Activated naive CD4-positive, alpha-beta T cell treated with anti-CD3 and anti-CD28 coated beads, Interleukin-2, amount 50 U/mL, for 72 hours (primary cell): ENCODE measurements around the gene SPTLC1. TPM values are rescaled to one million over a fixed set of nuclear protein-coding genes. Genes with fewer than 3 reads are reported as not detected.

Experiments
- ATAC-seq, 2 donors: fragments of 150-1000 bp; cut with Tn5 transposase; 2 replicates each; pipeline ENCODE4 v1.10.0; 2021; ENCODE audit warnings: mild to moderate bottlenecking in 2 of 2, moderate library complexity in 2 of 2
- DNase-seq, 2 donors: peaks; one replicate each; pipeline ENCODE4 v3.0.0; 2021 to 2022; ENCODE audit warnings: low spot score in 2 of 2
- H3K27ac Mint-ChIP-seq, 2 donors: one replicate each; pipeline ENCODE4 v1.8.0; 2022; ENCODE audit warnings: mild to moderate bottlenecking in 2 of 2, mixed read lengths in 2 of 2
- H3K36me3 Mint-ChIP-seq, 2 donors: one replicate each; pipeline ENCODE4 v1.8.0; 2022; ENCODE audit warnings: mixed read lengths in 2 of 2
- H3K9me3 Mint-ChIP-seq, 2 donors: one replicate each; pipeline ENCODE4 v1.8.0; 2022; ENCODE audit warnings: mixed read lengths in 2 of 2
- total RNA-seq, 2 donors: library from RNA; stranded (reverse); gene quantifications; one replicate each; pipeline ENCODE4 v1.2.3, GENCODE V29; 2022

Gene SPTLC1
- total RNA-seq, 2 donors from 2014 or later, result 49.8 to 52.3 TPM

DNA sequence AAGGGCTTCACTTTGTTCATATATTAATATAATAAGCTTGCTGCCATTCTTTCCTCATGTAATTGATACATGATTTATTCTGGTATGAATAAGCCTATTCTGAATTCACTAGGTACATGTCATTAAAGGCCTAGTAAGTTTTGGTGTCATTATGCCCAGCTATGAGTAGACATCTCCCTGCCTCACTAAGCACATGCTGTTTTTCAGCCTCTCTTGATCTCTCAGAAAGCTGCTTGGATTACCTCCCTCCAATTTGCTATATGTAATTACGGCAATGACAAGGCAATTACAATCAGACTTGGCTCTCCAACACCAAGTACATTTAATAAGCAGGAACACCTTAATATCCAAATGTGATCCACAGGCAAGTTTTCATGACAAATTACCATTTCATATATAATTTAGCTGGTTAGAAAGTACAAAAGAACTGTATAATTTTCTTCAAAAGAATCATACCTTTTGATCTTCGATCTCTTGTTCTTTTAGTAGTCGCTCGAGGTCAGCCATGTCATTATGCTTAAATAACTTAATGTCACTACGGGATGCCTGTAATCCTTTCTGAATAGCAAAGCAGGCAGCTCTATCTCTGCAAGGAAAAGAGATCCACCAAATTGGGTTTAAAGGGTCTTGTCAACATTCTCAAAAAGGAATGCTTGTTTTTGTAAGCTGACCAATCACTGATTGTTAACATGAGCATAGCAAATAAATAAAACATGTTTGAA is 56.3 kb downstream of the SPTLC1 start:
- peaks cover 21 to 33% of the 10 kb centered on the region in 2 donors for H3K9me3 Mint-ChIP-seq
- H3K36me3 Mint-ChIP-seq, result peaks cover 51 to 67% of the 10 kb centered on the region in 2 donors
- DNase-seq (no peak), ATAC-seq (no peak)
- no peak overlapping the region for H3K27ac Mint-ChIP-seq

DNA sequence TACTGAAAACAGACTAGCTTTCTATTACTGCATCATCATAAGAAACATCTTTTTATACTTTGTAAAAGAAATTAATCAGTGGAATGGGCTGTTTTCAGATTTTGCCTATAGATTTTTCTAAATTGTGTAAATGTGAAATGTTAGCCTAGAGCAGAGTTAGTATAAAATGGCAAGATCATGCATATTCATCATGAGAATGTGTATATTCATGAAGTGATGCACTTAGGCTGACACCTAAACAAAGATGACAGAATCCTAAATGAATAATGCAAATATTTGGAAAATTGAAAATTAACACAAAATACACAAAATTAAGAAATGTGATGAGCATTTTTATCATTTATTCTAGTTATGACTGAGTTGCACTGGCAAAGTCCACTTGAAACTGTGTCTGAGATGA is 57.2 kb downstream of the SPTLC1 start:
- Mint-ChIP-seq H3K36me3 (peaks cover 53 to 59% of the 10 kb centered on the region in 2 donors), H3K27ac (no peak overlapping the region), H3K9me3 (peaks cover 21 to 27% of the 10 kb centered on the region in 2 donors)
- no peak for ATAC-seq
- no peak for DNase-seq

DNA sequence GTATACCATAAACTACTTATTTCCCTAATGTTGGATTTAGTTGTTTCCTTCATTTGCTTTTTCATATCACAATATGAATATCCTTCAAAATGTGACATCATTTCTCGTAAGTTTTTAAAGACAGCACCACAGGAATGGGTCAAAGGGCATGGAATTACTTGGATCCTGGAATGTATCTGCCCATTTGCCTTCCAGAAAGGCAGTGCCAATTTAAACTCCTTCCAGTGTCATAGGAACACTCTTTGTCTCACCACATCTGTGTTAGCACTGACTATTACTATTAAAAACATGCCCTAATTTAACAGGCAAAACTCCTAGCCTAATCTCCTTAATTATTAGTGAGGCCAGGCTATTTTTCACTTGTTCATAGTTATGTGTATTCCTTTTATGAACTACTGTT is 58.0 kb downstream of the SPTLC1 start:
- H3K9me3 Mint-ChIP-seq, result peaks cover 13 to 19% of the 10 kb centered on the region in 2 donors
- ATAC-seq (no peak), DNase-seq (no peak)
- H3K36me3 Mint-ChIP-seq, result peaks cover 45 to 52% of the 10 kb centered on the region in 2 donors
- no peak overlapping the region for H3K27ac Mint-ChIP-seq

GRCh38 chr9:92055624-92056023 is 59.6 kb downstream of the SPTLC1 start:
- ATAC-seq (no peak), DNase-seq (no peak)
- peaks cover 4 to 7% of the 10 kb centered on the region in 2 donors for H3K9me3 Mint-ChIP-seq
- no peak overlapping the region for H3K27ac Mint-ChIP-seq
- H3K36me3 Mint-ChIP-seq, result peaks cover 31 to 49% of the 10 kb centered on the region in 2 donors

DNA sequence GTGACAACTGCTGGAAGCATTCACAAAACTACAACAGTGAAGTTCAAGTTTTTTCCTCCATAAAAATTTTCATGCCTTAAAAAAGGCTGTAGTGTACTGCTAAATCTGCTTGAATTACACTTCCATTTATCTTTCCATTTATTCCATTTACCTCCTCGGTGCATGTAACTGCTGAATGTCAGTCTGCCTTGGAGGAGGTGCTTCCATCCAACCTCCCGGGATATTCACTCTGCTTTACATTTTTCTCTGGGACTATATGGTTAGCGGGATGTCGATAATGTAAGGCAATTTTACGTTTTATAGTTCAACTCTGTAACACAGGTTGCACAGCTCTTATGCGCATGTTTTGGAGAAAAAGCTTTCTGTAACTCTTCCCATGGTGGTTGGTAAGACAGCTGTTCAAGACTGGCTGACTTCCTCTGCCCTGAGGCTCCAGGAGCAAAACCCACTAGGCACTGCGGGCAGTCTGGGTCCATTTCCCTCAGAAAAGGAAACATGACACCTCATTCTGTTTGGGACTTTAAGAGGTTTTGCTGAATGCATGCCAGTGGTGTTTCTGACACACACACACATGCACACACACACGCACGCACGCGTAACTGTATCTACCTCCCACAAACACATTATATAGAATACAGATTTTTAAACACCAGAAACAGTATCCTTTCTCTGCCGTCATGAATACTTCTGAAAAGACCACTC is 66.1 kb downstream of the SPTLC1 start:
- DNase-seq, result no peak
- no peak for ATAC-seq
- Mint-ChIP-seq H3K27ac (no peak overlapping the region), H3K9me3 (peaks cover 5 to 6% of the 10 kb centered on the region in 2 donors), H3K36me3 (peaks cover 34 to 60% of the 10 kb centered on the region in 2 donors)

GRCh38 chr9:92047500-92047899 is 67.7 kb downstream of the SPTLC1 start:
- peaks cover 46 to 76% of the 10 kb centered on the region in 2 donors for H3K36me3 Mint-ChIP-seq
- H3K9me3 Mint-ChIP-seq, result peaks cover 20 to 22% of the 10 kb centered on the region in 2 donors
- H3K27ac Mint-ChIP-seq, result no peak overlapping the region
- no peak for ATAC-seq
- no peak for DNase-seq

DNA sequence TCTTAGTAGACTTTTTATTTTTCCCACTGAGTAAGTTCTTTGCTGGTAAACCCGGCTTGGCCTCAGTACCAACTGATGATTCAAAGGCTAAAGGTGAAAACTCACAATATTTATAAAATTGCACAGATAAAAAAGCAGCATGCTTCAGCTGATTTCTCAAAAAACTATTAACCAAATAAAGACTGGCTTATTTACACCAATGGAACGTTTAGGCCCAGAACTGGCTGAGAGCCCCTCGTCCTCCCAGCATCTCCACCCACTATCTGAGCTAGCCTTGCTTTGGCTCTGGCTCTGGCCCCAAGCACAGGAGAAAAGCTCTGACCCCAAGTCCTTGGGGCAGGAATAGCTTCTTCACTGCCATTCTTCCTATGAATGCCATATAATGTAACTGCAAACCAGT is 68.5 kb downstream of the SPTLC1 start:
- ATAC-seq, result no peak
- H3K27ac Mint-ChIP-seq, result no peak overlapping the region
- no peak for DNase-seq
- peaks cover 27 to 28% of the 10 kb centered on the region in 2 donors for H3K9me3 Mint-ChIP-seq
- H3K36me3 Mint-ChIP-seq, result peaks cover 54 to 78% of the 10 kb centered on the region in 2 donors

- no peak for DNase-seq
- H3K27ac Mint-ChIP-seq, result no peak overlapping the region
- peaks cover 27 to 28% of the 10 kb centered on the region in 2 donors for H3K9me3 Mint-ChIP-seq
- ATAC-seq, result no peak
- peaks cover 54 to 72% of the 10 kb centered on the region in 2 donors for H3K36me3 Mint-ChIP-seq
Observed at GRCh38 chr9:92044936-92045335, 70.3 kb downstream of the SPTLC1 start.

GRCh38 chr9:92043002-92043401 is 72.2 kb downstream of the SPTLC1 start:
- no peak for ATAC-seq

DNA sequence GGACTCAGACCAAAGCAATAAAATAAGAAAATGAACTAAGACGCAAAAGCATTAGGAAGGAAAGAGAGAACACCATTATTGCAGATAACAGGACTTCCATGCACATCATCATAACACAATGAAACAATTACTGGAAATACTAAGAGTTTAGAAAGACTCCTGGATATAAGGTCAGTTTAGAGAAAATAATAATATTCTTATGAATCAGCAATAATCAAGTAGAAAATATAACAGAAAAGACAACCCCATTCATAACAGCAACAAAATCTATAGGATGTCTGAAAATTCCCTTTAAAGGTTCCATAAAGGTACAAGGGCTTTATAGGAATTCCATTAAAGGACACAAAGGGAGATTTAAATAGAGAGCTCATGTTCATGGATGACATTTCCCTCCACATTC is 73.0 kb downstream of the SPTLC1 start:
- Mint-ChIP-seq H3K9me3 (peaks cover 27 to 28% of the 10 kb centered on the region in 2 donors), H3K27ac (no peak overlapping the region), H3K36me3 (peaks cover 58 to 59% of the 10 kb centered on the region in 2 donors)
- DNase-seq (no peak), ATAC-seq (no peak)

More at GRCh38 chr9:92043002-92043401, 72.2 kb downstream of the SPTLC1 start:
- Mint-ChIP-seq H3K9me3 (peaks cover 27 to 28% of the 10 kb centered on the region in 2 donors), H3K36me3 (peaks cover 54 to 55% of the 10 kb centered on the region in 2 donors), H3K27ac (no peak overlapping the region)
- DNase-seq, result no peak

DNA sequence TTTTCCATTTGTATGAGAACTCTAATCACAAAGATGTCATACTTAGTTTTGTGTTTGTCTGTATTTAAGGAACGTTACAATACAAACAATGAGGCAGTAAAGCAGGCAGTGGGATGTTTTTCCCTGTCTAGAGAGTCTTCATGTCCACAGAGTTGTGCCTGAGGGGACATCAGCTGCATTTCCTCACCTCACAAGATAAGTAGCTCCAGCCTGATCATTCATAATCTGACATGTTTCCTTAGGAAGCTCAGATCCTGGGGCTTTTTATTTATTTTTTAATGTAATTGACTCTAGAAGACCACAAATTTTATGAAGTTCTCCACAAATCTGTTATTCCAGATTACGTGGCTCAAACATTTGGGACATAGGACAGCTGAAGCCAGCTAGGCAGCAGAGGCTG is 78.5 kb downstream of the SPTLC1 start:
- ATAC-seq, result no peak
- peaks cover 16 to 27% of the 10 kb centered on the region in 2 donors for H3K36me3 Mint-ChIP-seq

DNA sequence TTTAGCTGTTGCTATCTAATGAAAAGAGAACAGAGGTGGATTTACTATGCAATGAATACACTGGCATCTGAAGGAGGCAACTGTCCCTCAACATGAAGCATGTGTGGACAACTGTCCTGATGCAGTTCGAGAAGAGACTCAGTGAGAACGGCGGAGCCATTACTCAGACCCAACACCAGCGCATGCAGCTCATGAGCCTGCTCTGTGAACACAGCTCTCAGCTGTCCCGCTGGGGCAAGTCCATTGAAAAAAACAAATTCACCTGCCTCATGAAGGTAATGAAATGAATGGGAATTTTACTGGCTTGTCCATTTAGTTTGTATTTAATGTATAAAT is 78.8 kb downstream of the SPTLC1 start:
- ATAC-seq, result no peak
- Mint-ChIP-seq H3K27ac (no peak overlapping the region), H3K36me3 (peaks cover 14 to 27% of the 10 kb centered on the region in 2 donors), H3K9me3 (no peaks in the 10 kb centered on the region)
- DNase-seq, result no peak

More for the DNA sequence above, 78.5 kb downstream of the SPTLC1 start:
- no peaks in the 10 kb centered on the region for H3K9me3 Mint-ChIP-seq
- H3K27ac Mint-ChIP-seq, result no peak overlapping the region
- DNase-seq, result no peak

GRCh38 chr9:92035687-92036410 is 79.4 kb downstream of the SPTLC1 start:
- no peak for DNase-seq
- Mint-ChIP-seq H3K27ac (no peak overlapping the region), H3K9me3 (no peaks in the 10 kb centered on the region), H3K36me3 (peaks cover 14 to 27% of the 10 kb centered on the region in 2 donors)
- no peak for ATAC-seq

GRCh38 chr9:92035146-92035545 is 80.1 kb downstream of the SPTLC1 start:
- no peak for DNase-seq
- Mint-ChIP-seq H3K9me3 (no peaks in the 10 kb centered on the region), H3K36me3 (peaks cover 14 to 27% of the 10 kb centered on the region in 2 donors), H3K27ac (no peak overlapping the region)
- no peak for ATAC-seq

- DNase-seq (no peak), ATAC-seq (no peak)
- Mint-ChIP-seq H3K36me3 (peaks cover 14 to 27% of the 10 kb centered on the region in 2 donors), H3K9me3 (no peaks in the 10 kb centered on the region), H3K27ac (peak overlapping the region in 1 of 2 donors; percentile 7)
Observed at GRCh38 chr9:92033991-92034390, 81.2 kb downstream of the SPTLC1 start.

DNA sequence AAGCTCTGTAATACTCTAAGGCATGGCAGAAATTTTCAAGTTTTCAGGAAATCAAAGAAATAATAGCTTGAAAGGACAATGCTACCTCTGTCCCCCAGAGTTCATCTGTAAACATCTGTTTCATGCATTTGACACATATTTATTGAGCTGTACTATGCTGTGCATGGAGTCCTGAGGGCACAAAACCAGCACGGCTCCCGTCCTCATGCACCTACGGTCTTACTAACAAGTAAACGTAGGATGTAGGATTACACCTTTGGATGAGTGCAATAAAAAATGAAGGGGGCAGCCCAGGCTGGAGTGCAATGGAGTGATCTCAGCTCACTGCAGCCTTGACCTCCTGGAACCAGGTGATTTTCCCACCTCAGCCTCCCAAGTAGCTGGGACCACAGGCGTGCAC is 81.9 kb downstream of the SPTLC1 start:
- ATAC-seq (no peak), DNase-seq (no peak)
- Mint-ChIP-seq H3K9me3 (no peaks in the 10 kb centered on the region), H3K27ac (no peak overlapping the region), H3K36me3 (peaks cover 14 to 20% of the 10 kb centered on the region in 2 donors)

GRCh38 chr9:92032891-92033290 is 82.3 kb downstream of the SPTLC1 start:
- DNase-seq (no peak), ATAC-seq (no peak)
- Mint-ChIP-seq H3K36me3 (peaks cover 13 to 19% of the 10 kb centered on the region in 2 donors), H3K27ac (no peak overlapping the region), H3K9me3 (no peaks in the 10 kb centered on the region)
